KOPT-K1 (cell line): ENCODE measurements around the gene GLCCI1.

Source experiments
- H3K27ac ChIP-seq: fragments of 200-600 bp; sonication (generic); 2 replicates; pipeline ENCODE4 v1.5.1; 2016; ENCODE audit warnings: antibody characterized with exemption, mild to moderate bottlenecking, low read depth, low read length; ENCODE audit not compliant: poor library complexity, severe bottlenecking
- H3K36me3 ChIP-seq: fragments of 200-600 bp; sonication (generic); 2 replicates; pipeline ENCODE4 v1.5.1; 2017; ENCODE audit warnings: antibody characterized with exemption, mild to moderate bottlenecking, low read length, moderate library complexity; ENCODE audit not compliant: insufficient read depth
- H3K9me3 ChIP-seq: fragments of 200-600 bp; sonication (generic); 2 replicates; pipeline ENCODE4 v1.5.1; 2017; ENCODE audit warnings: antibody characterized with exemption, low read length, mild to moderate bottlenecking; ENCODE audit not compliant: insufficient read depth, poor library complexity, severe bottlenecking

GLCCI1 gene

DNA sequence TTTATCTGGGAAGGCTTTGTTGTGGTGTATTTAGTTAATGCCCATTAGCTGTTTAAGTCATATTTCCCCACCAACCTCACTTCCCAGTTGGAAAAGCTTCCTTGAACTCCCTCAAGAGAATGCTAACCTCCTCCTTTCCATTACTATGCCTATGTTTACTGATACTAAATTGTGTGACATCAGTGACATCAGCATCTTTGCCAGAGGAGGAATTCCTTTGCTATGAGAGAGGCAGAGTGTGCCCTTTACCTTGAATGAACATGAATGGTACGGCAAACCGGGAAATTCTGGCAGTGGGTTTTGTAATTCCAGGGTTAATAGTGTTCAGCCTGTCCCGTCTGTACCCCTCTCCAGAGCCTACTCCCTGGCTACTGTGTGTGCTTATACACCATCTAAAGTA is 22.1 kb upstream of the GLCCI1 start:
- Histone ChIP-seq H3K27ac (no peak overlapping the region), H3K9me3 (no peaks in the 10 kb centered on the region)

DNA sequence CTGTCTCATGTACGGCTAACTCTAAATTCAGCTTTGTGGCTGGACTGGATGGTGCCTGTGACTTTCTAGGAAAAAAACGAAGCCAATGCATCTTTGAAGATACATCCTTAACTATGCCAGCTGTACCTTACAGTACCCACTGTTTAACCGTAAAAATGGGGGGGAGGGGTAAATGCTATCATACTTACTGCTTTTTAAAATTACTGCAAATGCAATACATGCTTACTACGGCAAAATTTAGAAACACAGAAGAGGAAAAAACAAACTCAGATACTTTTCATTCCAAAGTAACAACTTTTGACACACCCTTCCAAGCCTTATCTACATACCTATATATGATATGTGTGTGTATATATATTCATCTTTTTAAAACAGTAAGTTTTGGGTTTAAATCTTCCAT is 20.4 kb upstream of the GLCCI1 start:
- Histone ChIP-seq H3K27ac (no peak overlapping the region), H3K36me3 (no peaks in the 10 kb centered on the region), H3K9me3 (no peaks in the 10 kb centered on the region)

More for the DNA sequence above, 22.1 kb upstream of the GLCCI1 start:
- no peaks in the 10 kb centered on the region for H3K36me3 ChIP-seq

DNA sequence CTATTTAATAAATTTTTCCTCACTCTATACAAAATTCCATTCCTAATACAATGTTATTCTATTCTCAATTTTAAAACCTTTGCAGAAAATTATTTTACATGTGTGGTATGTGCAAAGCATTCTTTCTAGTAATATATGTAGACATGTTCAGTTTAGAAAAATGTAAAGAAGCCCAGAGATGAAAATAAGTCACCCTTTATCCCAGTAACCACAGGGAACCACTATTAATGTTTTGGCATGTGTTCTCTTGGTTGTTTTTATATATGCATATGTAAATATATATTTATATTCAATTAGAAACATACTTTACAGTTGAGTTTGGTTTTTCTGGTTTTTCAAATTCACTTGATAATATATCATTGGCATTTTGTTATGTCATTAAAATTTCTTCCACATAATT is 14.8 kb upstream of the GLCCI1 start:
- H3K36me3 ChIP-seq, result no peaks in the 10 kb centered on the region
- H3K9me3 ChIP-seq, result no peaks in the 10 kb centered on the region
- H3K27ac ChIP-seq, result no peak overlapping the region

DNA sequence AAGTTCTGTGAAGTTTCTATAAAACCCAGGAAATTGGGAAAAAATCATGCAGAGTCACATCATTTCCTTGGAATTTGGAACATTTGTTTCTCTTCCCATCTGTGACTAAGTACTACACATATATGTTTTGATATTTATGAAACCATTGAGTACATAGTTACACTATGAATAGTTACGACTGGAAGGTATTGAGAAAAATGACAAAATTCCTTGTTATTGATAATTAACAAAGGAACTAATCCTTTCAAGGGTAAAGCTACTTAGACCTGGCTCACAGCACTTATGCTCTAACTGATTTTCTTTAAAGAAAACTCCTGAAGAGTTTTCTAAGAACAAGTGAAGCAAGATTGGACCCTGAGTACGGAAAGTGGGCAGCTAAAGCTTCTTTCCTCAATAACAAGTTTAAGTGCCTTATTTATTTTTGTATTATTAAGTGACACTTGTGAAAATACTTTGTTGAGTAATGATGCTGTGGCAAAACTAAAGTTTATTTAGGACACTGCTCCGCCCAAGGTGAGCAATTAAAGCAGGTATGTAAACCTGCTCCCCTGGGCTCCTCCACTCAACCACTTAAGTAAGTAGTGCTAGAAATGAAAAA is 12.0 kb upstream of the GLCCI1 start:
- Histone ChIP-seq H3K9me3 (no peaks in the 10 kb centered on the region), H3K27ac (no peak overlapping the region)

DNA sequence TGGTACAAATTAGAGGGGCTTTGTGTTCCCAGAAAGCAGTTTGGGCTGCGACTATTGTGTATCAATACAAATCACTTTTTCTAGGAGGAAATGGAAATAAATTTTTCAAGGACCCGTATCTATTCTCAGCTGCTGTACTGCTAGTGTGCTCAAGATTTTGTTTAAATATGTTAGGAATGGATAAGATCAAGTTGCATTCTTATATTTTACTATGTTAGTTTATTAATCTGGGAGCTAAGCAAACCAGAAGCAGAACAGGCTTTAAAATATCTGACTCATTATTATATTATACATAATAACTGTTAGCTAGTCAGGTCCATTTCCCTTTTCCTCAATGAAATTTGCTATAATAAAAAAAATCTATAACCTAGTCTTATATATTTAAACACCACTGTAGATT is 11.1 kb upstream of the GLCCI1 start:
- Histone ChIP-seq H3K36me3 (no peaks in the 10 kb centered on the region), H3K27ac (no peak overlapping the region), H3K9me3 (no peaks in the 10 kb centered on the region)

More for the DNA sequence above, 12.0 kb upstream of the GLCCI1 start:
- H3K36me3 ChIP-seq, result no peaks in the 10 kb centered on the region

DNA sequence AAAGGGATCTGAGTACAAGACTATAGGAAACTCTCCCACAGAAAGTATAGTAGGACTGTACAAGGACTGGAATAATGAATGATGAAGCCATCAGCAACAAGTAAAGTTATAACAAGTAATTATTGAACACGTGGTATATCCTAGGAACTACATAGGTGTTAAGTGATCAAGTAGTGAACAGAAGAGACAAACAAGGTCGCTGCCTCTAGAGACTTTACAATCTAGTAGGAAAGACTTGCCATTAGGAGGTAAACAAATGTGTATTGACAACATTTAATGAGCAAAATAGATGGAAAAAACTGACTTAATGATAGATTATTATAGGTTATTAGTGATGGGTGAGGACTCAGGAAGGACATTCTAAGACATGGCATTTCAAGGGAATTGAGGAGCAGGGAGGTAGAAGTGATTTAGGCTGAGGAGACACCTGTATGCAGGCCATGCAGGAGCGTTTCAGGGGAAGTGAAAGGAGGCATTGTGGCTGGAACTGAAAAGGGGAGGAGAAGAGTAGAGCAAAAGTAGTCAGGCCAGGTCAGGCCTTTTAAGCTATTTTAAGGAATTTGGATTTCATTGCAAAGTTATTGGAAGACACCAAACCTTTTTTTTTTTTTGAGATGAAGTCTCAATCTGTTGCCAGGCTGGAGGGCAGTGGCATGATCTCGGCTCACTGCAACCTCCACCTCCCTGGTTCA is 8.5 kb upstream of the GLCCI1 start:
- no peak overlapping the region for H3K27ac ChIP-seq
- H3K9me3 ChIP-seq, result no peaks in the 10 kb centered on the region
- H3K36me3 ChIP-seq, result no peaks in the 10 kb centered on the region

DNA sequence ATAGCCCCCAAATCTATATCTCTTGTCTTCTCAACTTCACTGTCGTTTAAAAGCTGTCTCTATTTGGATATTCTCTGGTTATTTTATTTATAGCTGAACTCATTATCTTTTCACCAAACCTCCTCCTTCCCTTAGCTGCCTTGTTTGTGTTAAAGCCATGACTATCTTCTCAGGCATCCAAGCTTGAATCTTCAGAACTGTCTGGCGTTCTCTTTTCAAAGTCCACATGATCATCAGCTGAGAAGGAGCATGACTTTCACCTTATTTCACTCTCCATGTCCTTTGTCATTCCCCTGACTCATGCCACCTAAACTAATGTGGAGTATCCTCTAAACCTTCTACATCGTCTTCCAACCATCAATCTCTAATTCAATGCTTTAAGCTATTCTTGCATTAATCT is 5.7 kb upstream of the GLCCI1 start:
- no peaks in the 10 kb centered on the region for H3K36me3 ChIP-seq
- no peak overlapping the region for H3K27ac ChIP-seq

DNA sequence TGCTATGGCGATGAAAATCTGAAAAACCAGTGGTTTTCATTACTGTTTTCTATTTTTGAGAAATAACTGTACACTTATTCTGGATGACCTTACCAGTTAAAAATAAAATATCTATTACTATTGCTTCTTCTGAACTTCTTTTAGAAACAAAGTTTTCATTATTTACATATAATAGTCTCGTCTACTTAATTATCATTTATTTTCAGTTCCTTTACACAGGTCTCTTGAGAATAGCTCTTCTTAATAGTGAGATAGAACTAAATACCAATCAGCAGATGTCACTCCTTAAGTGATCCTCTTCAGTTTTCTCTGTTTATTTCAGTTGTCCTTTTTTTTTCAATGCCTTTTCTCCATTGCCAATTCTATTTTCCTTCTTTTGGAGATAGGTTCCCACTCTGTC is 4.3 kb upstream of the GLCCI1 start:
- H3K27ac ChIP-seq, result no peak overlapping the region
- H3K9me3 ChIP-seq, result no peaks in the 10 kb centered on the region
- no peaks in the 10 kb centered on the region for H3K36me3 ChIP-seq

More for the DNA sequence above, 5.7 kb upstream of the GLCCI1 start:
- no peaks in the 10 kb centered on the region for H3K9me3 ChIP-seq

DNA sequence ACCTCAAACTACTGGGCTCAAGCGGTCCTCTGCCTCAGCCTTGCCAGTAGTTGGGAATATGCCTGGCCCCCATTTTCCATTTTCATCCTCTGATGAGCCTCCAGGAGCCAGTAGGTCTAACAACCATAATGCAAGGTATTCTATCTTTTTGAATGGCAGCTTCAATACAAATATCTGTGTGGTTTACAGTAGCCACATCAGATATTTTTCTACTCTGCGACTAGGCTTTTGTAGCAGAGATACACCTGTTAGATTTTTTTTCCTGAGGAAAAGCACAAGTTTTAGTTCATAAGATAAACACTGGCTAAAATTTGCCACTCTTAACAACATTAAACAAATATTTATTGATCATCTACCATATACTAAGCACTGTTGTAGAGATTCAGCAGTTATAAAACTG is 3.9 kb upstream of the GLCCI1 start:
- Histone ChIP-seq H3K9me3 (no peaks in the 10 kb centered on the region), H3K27ac (no peak overlapping the region), H3K36me3 (no peaks in the 10 kb centered on the region)

DNA sequence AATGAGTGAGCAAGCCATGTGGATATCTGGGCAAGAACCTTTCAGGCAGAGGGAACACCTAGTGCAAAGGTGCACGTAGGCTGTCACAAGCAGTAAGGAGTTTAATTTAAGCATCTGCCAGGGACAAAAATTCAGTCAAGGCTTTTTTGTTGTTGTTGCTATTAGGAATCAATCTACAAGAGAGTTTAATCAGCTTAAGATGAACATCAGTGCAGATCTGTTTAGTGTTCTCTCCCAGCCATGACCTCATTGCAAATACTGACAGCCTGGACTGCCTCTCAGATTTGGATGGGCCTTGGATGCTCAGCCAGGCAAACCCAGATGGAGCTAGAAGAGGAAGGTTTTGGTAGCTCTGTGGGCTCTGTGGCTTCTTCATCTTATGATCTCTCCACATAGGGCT is 3.3 kb upstream of the GLCCI1 start:
- no peaks in the 10 kb centered on the region for H3K9me3 ChIP-seq
- no peaks in the 10 kb centered on the region for H3K36me3 ChIP-seq
- H3K27ac ChIP-seq, result no peak overlapping the region

DNA sequence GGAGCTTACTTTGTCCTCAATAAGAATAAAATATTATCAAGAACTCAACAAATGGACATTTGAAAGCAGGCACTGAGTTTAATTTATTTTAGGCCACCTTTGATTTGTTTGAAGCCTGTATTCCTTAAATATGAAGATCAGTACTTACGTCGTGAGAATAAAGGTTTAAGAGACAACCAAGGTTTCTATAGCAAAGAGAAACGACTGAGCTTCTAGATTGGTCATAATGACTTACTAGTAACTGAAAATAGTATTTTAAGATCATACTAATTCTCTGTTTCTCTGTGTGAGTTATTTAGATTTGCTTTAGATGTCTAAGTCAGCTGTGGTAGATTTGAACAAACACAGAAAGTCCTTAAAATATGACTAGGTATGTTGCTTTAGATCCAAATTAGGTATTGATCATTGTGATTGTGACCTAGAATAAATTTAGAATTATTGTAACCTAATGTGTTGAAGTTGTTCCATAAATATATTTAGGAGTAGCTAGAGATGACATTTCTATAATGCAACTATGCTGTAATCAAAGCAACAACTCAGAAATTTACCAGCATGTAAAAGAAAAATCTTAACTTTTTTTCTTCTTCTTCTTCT is 2.4 kb upstream of the GLCCI1 start:
- H3K27ac ChIP-seq, result no peak overlapping the region
- no peaks in the 10 kb centered on the region for H3K36me3 ChIP-seq
- H3K9me3 ChIP-seq, result no peaks in the 10 kb centered on the region

DNA sequence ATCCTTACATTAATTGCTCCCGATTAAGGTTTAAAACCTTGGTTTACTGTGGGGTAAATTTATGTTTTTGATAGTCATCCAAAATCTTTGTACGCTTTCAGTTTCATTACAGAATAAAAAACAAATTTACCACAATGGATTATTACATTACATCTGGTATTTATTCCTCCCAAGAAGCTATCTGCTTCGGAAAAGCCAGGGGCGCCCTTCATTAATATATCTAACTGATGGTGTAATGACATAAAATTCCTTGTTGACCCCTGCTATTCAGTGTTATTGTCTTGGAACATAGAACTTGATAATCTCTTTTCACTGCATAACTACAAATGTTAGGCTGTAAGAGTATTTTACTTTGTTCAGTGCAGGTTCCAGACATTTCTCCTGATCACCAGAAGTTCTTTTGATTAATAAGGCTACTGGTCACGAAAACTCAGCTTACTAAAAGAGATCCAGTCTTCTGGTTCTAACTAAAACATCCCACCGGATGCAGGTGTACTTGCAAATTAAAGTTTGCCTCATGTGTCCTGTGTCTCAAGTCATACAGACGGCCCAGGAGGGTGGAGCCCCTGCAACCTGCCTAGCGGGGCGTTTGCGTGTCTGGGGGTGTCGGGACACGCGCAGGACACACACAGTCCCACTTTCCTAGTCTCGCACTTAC is 581 bp upstream of the GLCCI1 start:
- Histone ChIP-seq H3K36me3 (no peaks in the 10 kb centered on the region), H3K27ac (peak overlapping the region; percentile 86), H3K9me3 (no peaks in the 10 kb centered on the region)

DNA sequence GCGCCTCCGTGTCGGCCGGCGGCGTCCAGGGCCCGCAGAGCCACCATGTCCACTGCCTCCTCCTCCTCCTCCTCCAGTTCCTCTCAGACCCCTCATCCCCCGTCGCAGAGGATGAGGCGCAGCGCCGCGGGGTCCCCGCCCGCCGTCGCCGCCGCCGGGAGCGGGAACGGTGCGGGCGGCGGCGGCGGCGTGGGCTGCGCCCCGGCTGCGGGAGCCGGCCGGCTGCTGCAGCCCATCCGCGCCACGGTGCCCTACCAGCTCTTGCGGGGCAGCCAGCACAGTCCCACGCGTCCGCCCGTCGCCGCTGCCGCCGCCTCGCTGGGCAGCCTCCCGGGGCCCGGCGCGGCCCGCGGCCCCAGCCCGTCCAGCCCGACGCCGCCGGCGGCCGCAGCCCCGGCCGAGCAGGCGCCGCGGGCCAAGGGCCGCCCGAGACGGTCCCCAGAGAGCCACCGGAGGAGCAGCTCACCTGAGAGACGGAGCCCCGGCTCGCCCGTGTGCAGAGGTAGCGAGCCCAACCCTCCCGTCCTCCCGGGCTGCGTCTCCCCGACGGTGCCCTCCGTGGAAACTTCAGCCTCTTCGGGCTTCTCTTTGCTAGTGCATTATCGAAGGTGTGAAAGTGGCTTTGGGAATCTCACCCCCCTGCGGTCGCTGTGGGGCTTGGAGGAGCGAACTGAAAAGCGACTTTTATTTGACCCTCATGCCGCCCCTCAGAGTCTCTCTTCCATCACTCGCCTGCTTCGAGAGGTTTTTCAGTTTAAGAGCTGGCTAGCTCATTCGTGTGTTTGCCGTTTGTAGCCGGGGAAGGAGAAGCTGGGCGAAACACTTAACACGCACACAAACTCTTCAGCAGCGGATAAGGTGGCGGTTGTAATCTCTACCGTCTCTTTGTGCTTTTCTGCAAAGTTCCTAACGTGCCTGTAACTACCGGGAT is 975 bp downstream of the GLCCI1 start:
- Histone ChIP-seq H3K27ac (peak overlapping the region; percentile 86), H3K9me3 (no peaks in the 10 kb centered on the region), H3K36me3 (no peaks in the 10 kb centered on the region)

DNA sequence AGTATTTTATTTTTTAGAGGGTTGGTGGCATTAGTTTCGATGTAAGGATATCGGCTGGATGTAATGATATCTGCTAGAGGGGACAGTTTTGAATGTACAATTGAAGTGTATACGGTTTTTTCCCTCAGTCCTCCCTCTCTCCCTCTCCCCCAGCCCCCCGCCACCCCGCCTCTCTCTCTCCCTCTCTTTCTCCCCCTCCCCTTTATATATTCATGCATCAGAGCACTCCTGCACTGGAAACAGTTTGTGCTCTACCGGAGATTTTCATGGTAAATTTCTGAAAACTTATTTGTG is 1.6 kb downstream of the GLCCI1 start:
- Histone ChIP-seq H3K36me3 (no peaks in the 10 kb centered on the region), H3K9me3 (no peaks in the 10 kb centered on the region), H3K27ac (peak overlapping the region; percentile 86)
